ENCODE measurements around the gene LNPK. TPM values are rescaled to one million over a fixed set of nuclear protein-coding genes. Genes with fewer than 3 reads are reported as not detected.
A peak's percentile ranks its signal among the peaks of the same experiment; 100 is the strongest.
"Not testable (repeated sequence)": the region's sequence is repeated elsewhere in the genome, so short reads cannot be mapped to it uniquely, and the experiment has no call there.

Gene LNPK
- total and polyA plus RNA-seq, 4 donors = 4.7 to 48.2 (median 16.7) TPM

- DNase-seq (peak; percentile 74 to 86 (median 82)), ATAC-seq (ENCODE audit: insufficient read depth, low FRiP score) (peak; percentile 48)
- TF ChIP-seq, protein P1, sequence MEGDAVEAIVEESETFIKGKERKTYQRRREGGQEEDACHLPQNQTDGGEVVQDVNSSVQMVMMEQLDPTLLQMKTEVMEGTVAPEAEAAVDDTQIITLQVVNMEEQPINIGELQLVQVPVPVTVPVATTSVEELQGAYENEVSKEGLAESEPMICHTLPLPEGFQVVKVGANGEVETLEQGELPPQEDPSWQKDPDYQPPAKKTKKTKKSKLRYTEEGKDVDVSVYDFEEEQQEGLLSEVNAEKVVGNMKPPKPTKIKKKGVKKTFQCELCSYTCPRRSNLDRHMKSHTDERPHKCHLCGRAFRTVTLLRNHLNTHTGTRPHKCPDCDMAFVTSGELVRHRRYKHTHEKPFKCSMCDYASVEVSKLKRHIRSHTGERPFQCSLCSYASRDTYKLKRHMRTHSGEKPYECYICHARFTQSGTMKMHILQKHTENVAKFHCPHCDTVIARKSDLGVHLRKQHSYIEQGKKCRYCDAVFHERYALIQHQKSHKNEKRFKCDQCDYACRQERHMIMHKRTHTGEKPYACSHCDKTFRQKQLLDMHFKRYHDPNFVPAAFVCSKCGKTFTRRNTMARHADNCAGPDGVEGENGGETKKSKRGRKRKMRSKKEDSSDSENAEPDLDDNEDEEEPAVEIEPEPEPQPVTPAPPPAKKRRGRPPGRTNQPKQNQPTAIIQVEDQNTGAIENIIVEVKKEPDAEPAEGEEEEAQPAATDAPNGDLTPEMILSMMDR (IDR thresholded peaks at IDR 0.05; ENCODE audit: control extremely low read depth, extremely low read depth) = no peak
- H3K27ac ChIP-seq (ENCODE audit: low read depth in 1 of 2, low read length in 1 of 2) = peak overlapping the region; percentile 93 to 94
- H3K9ac ChIP-seq (ENCODE audit: insufficient read depth in 1 of 2, low read length in 2 of 2) = peak overlapping the region; percentile 80 to 81
- H3K36me3 ChIP-seq (ENCODE audit: control insufficient read depth in 4 of 4, insufficient read depth in 4 of 4, low read length in 4 of 4) = no peaks in the 10 kb centered on the region
- H3K4me3 ChIP-seq = peak overlapping the region; percentile 62
- WGBS, 2 donors = 0% methylated on average over 21 of the region's 21 CpGs
- no peaks in the 10 kb centered on the region for H3K27me3 ChIP-seq (ENCODE audit: control insufficient read depth in 3 of 3, insufficient read depth in 3 of 3, low read length in 2 of 3)
- peaks cover 0 to 2% (median 0%) of the 10 kb centered on the region in 4 donors for H3K9me3 ChIP-seq (ENCODE audit: control insufficient read depth in 4 of 4, insufficient read depth in 3 of 4, low read length in 3 of 4)
- H3K4me1 ChIP-seq (ENCODE audit: control insufficient read depth in 5 of 5, insufficient read depth in 5 of 5, low read length in 5 of 5) = peaks cover 1 to 40% (median 11%) of the 10 kb centered on the region in 5 donors
Measured at GRCh38 chr2:176001281-176001915, 669 bp downstream of the LNPK start.

DNA sequence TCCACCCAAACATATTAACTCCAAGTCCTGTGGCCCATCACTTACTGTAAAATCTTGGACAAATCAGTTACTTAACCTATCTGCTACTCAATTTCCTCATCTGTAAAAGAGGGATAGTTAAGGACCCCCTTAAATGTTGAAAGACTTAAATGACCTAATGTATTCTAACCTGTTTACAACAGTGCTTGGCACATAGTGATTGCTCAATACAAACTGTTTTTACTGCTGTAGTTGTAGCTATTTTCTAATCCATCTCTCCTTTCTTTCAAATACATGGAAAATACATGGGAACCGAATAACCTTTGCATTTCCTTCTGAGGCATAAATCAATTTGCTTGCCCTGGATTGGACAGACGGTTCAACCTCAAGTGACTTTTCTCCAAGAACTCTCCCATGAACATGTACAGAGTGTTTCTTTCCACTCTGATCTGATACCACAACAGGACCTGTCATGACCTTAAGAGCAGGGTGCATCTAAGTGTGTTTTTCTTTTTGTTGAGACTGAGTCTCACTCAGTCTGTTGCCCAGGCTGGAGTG, 2.7 kb downstream of the LNPK start:
- H3K36me3 ChIP-seq (ENCODE audit: control insufficient read depth in 4 of 4, insufficient read depth in 4 of 4, low read length in 4 of 4) = no peaks in the 10 kb centered on the region
- H3K9ac ChIP-seq (ENCODE audit: insufficient read depth in 1 of 2, low read length in 2 of 2) = no peak overlapping the region
- H3K4me3 ChIP-seq = no peak overlapping the region
- peaks cover 0 to 42% (median 11%) of the 10 kb centered on the region in 5 donors for H3K4me1 ChIP-seq (ENCODE audit: control insufficient read depth in 5 of 5, insufficient read depth in 5 of 5, low read length in 5 of 5)
- no peaks in the 10 kb centered on the region for H3K27me3 ChIP-seq (ENCODE audit: control insufficient read depth in 3 of 3, insufficient read depth in 3 of 3, low read length in 2 of 3)
- TF ChIP-seq, protein P1 (IDR thresholded peaks at IDR 0.05; ENCODE audit: control extremely low read depth, extremely low read depth) = no peak
- no peaks in the 10 kb centered on the region for H3K9me3 ChIP-seq (ENCODE audit: control insufficient read depth in 4 of 4, insufficient read depth in 3 of 4, low read length in 3 of 4)
- DNase-seq (no peak), ATAC-seq (ENCODE audit: insufficient read depth, low FRiP score) (no peak)
- WGBS, 2 donors = 82 to 86% methylated on average over 2 of the region's 2 CpGs
- no peak overlapping the region for H3K27ac ChIP-seq (ENCODE audit: low read depth in 1 of 2, low read length in 1 of 2)

DNA sequence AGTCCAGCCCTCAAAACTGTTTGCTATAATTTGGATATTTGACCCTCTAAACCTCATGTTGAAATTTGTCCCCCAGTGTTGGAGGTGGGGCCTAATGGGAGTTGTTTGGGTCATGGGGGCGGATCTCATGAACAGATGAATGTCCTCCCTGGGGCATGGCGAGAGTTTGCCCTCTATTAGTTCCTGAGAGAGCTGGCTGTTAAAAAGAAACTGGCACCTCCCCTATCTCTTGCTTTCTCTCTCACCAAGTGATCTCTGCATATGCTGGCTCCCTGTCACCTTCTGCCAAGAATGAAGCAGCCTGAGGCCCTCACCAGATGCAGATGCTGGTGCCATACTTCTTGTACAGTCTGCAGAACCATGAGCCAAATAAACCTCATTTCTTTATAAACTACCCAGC, 12.0 kb downstream of the LNPK start:
- no peak for DNase-seq
- no peak for ATAC-seq (ENCODE audit: insufficient read depth, low FRiP score)
- Histone ChIP-seq H3K9me3 (ENCODE audit: control insufficient read depth in 4 of 4, insufficient read depth in 3 of 4, low read length in 3 of 4) (no peaks in the 10 kb centered on the region), H3K9ac (ENCODE audit: insufficient read depth in 1 of 2, low read length in 2 of 2) (no peak overlapping the region), H3K4me3 (no peak overlapping the region), H3K36me3 (ENCODE audit: control insufficient read depth in 4 of 4, insufficient read depth in 4 of 4, low read length in 4 of 4) (peaks cover 0 to 14% (median 4%) of the 10 kb centered on the region in 4 donors), H3K27ac (ENCODE audit: low read depth in 1 of 2, low read length in 1 of 2) (no peak overlapping the region), H3K4me1 (ENCODE audit: control insufficient read depth in 5 of 5, insufficient read depth in 5 of 5, low read length in 5 of 5) (peaks cover 0 to 5% (median 0%) of the 10 kb centered on the region in 5 donors), H3K27me3 (ENCODE audit: control insufficient read depth in 3 of 3, insufficient read depth in 3 of 3, low read length in 2 of 3) (no peaks in the 10 kb centered on the region)
- WGBS, 2 donors = 90 to 97% methylated on average over 2 of the region's 2 CpGs
- TF ChIP-seq, protein P1 (IDR thresholded peaks at IDR 0.05; ENCODE audit: control extremely low read depth, extremely low read depth) = no peak

DNA sequence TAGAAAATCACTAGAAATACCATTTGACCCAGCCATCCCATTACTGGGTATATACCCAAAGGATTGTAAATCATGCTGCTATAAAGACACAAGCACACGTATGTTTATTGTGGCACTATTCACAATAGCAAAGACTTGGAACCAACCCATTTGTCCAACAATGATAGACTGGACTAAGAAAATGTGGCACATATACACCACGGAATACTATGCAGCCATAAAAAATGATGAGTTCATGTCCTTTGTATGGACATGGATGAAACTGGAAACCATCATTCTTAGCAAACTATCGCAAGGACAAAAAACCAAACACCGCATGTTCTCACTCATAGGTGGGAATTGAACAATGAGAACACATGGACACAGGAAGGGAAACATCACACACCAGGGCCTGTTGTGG, 14.9 kb downstream of the LNPK start:
- H3K27me3 ChIP-seq (ENCODE audit: control insufficient read depth in 3 of 3, insufficient read depth in 3 of 3, low read length in 2 of 3); DNase-seq: not testable (repeated sequence)
- WGBS, 2 donors = 96 to 99% methylated on average over 3 to 4 of the region's 4 CpGs

More for the DNA sequence above, 14.9 kb downstream of the LNPK start:
- H3K36me3 ChIP-seq (ENCODE audit: control insufficient read depth in 4 of 4, insufficient read depth in 4 of 4, low read length in 4 of 4) = peaks cover 0 to 14% (median 4%) of the 10 kb centered on the region in 4 donors
- H3K9ac ChIP-seq (ENCODE audit: insufficient read depth in 1 of 2, low read length in 2 of 2); ATAC-seq (ENCODE audit: insufficient read depth, low FRiP score); H3K4me3 ChIP-seq; H3K27ac ChIP-seq (ENCODE audit: low read depth in 1 of 2, low read length in 1 of 2); H3K4me1 ChIP-seq (ENCODE audit: control insufficient read depth in 5 of 5, insufficient read depth in 5 of 5, low read length in 5 of 5); H3K9me3 ChIP-seq (ENCODE audit: control insufficient read depth in 4 of 4, insufficient read depth in 3 of 4, low read length in 3 of 4): not testable (repeated sequence)

Data from lung (tissue), 12 donors.